ENCODE results near the gene ABHD2.

ABHD2 gene

DNA sequence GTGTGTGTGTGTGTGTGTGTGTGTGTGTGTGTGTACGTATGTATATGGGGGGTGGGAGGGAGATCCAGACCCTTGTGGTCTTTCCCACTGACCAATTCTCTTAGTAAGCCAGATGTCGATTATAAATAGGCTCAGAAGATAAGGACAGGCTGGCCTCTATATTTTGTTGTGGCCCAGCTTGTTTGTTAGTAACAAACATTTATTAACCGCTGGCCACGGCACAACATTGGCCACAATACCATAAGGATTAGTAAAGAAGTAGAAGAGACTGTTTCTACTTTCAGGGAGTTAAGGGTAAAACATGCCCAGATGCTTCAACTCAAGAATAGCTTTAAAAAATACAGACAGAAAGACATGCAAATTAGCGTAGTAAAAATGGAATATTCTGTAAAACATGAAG is 58.1 kb downstream of the ABHD2 start:
- Histone ChIP-seq H3K4me1 (ENCODE audit: control insufficient read depth, insufficient read depth, low read length) (peaks cover 3% of the 10 kb centered on the region), H3K27ac (ENCODE audit: extremely low read depth, low read depth, low read length) (no peak overlapping the region), H3K36me3 (ENCODE audit: control insufficient read depth in 2 of 2, insufficient read depth in 1 of 2, low read length in 2 of 2) (peaks cover 0 to under 1% of the 10 kb centered on the region in 2 experiments; a peak in 2 of 3 replicates), H3K4me3 (ENCODE audit: low read depth, low read length) (no peak overlapping the region), H3K9me3 (ENCODE audit: control insufficient read depth, insufficient read depth, low read depth, low read length) (no peaks in the 10 kb centered on the region)
- TF ChIP-seq ZNF626 (tag by site-specific recombination; IDR thresholded peaks at IDR 0.05) (no peak), KLF1 (tag by site-specific recombination; IDR thresholded peaks at IDR 0.05) (no peak), ZNF16 (tag by site-specific recombination; IDR thresholded peaks at IDR 0.05; ENCODE audit: low read depth) (no peak), ZNF266 (tag by site-specific recombination; IDR thresholded peaks at IDR 0.05; ENCODE audit: low read depth) (no peak), ZNF629 (tag by site-specific recombination; IDR thresholded peaks at IDR 0.05) (no peak), ZNF354C (tag by site-specific recombination; IDR thresholded peaks at IDR 0.05; ENCODE audit: borderline replicate concordance, low read depth) (no peak)
- TF ChIP-seq, protein P1, sequence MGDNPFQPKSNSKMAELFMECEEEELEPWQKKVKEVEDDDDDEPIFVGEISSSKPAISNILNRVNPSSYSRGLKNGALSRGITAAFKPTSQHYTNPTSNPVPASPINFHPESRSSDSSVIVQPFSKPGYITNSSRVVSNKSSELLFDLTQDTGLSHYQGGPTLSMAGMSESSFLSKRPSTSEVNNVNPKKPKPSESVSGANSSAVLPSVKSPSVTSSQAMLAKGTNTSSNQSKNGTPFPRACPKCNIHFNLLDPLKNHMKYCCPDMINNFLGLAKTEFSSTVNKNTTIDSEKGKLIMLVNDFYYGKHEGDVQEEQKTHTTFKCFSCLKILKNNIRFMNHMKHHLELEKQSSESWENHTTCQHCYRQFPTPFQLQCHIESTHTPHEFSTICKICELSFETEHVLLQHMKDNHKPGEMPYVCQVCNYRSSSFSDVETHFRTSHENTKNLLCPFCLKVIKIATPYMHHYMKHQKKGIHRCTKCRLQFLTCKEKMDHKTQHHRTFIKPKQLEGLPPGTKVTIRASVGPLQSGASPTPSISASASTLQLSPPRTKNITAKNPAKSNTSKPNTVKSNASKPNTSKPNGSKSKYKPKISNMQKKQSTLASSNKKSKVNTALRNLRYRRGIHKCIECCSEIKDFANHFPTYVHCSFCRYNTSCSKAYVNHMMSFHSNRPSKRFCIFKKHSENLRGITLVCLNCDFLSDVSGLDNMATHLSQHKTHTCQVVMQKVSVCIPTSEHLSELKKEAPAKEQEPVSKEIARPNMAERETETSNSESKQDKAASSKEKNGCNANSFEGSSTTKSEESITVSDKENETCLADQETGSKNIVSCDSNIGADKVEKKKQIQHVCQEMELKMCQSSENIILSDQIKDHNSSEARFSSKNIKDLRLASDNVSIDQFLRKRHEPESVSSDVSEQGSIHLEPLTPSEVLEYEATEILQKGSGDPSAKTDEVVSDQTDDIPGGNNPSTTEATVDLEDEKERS (tag by site-specific recombination; IDR thresholded peaks at IDR 0.05): no peak
- CTCF ChIA-PET: interaction anchor here (0.5 to 2.2 kb wide), 10 partner anchors 13 to 143 kb away, joined by 3 to 12 read pairs (median 3); no protein-coding TSS in a partner anchor
- POLR2A ChIA-PET: no interaction called here

DNA sequence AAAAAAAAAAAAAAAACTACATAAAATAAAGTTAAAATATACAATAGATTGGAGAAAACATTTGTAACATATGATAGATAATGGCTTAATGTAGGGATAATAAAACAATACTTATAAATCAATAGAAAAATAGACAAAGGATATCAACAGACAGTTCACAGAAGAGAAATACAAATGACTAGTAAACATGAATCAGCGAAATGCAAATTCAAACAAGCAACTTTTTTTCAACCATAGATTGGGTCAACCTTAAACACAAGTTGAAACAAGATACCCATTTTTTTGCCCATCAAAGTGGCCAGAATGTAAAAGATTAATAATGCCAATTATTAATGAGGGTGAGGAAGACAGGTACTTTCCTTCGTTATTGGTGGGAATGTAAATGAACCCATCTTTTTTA is 59.9 kb downstream of the ABHD2 start:
- no peak overlapping the region for H3K4me3 ChIP-seq (ENCODE audit: low read depth, low read length)
- H3K9me3 ChIP-seq (ENCODE audit: control insufficient read depth, insufficient read depth, low read depth, low read length): no peaks in the 10 kb centered on the region
- no peaks in the 10 kb centered on the region; the same call in 1 of the 2 replicates for H3K4me1 ChIP-seq (ENCODE audit: control insufficient read depth, insufficient read depth, low read length)
- POLR2A ChIA-PET: no interaction called here
- peaks cover 7 to 16% of the 10 kb centered on the region in 2 experiments for H3K36me3 ChIP-seq (ENCODE audit: control insufficient read depth in 2 of 2, insufficient read depth in 1 of 2, low read length in 2 of 2)
- CTCF ChIA-PET: interaction anchor here (0.6 kb wide), 1 partner anchor 19 kb away, joined by 3 read pairs; no protein-coding TSS in a partner anchor
- no peak overlapping the region for H3K27ac ChIP-seq (ENCODE audit: extremely low read depth, low read depth, low read length)
- TF ChIP-seq HOXA7 (CRISPR knock-in tag; IDR thresholded peaks at IDR 0.05; ENCODE audit: borderline replicate concordance) (no peak), ZNF701 (tag by site-specific recombination; IDR thresholded peaks at IDR 0.05) (no peak), SCRT2 (tag by site-specific recombination; IDR thresholded peaks at IDR 0.05) (no peak), WT1 (tag by site-specific recombination; IDR thresholded peaks at IDR 0.05) (no peak), HOXD13 (CRISPR knock-in tag; IDR thresholded peaks at IDR 0.05; ENCODE audit: borderline replicate concordance) (no peak), ZFP69B (tag by site-specific recombination; IDR thresholded peaks at IDR 0.05) (no peak), ZSCAN23 (tag by site-specific recombination; IDR thresholded peaks at IDR 0.05) (no peak)
- TF ChIP-seq, protein P2, sequence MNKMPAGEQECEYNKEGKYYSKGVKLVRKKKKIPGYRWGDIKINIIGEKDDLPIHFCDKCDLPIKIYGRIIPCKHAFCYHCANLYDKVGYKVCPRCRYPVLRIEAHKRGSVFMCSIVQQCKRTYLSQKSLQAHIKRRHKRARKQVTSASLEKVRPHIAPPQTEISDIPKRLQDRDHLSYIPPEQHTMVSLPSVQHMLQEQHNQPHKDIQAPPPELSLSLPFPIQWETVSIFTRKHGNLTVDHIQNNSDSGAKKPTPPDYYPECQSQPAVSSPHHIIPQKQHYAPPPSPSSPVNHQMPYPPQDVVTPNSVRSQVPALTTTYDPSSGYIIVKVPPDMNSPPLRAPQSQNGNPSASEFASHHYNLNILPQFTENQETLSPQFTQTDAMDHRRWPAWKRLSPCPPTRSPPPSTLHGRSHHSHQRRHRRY (tag by site-specific recombination; IDR thresholded peaks at IDR 0.05): no peak
- TF ChIP-seq, protein P3, sequence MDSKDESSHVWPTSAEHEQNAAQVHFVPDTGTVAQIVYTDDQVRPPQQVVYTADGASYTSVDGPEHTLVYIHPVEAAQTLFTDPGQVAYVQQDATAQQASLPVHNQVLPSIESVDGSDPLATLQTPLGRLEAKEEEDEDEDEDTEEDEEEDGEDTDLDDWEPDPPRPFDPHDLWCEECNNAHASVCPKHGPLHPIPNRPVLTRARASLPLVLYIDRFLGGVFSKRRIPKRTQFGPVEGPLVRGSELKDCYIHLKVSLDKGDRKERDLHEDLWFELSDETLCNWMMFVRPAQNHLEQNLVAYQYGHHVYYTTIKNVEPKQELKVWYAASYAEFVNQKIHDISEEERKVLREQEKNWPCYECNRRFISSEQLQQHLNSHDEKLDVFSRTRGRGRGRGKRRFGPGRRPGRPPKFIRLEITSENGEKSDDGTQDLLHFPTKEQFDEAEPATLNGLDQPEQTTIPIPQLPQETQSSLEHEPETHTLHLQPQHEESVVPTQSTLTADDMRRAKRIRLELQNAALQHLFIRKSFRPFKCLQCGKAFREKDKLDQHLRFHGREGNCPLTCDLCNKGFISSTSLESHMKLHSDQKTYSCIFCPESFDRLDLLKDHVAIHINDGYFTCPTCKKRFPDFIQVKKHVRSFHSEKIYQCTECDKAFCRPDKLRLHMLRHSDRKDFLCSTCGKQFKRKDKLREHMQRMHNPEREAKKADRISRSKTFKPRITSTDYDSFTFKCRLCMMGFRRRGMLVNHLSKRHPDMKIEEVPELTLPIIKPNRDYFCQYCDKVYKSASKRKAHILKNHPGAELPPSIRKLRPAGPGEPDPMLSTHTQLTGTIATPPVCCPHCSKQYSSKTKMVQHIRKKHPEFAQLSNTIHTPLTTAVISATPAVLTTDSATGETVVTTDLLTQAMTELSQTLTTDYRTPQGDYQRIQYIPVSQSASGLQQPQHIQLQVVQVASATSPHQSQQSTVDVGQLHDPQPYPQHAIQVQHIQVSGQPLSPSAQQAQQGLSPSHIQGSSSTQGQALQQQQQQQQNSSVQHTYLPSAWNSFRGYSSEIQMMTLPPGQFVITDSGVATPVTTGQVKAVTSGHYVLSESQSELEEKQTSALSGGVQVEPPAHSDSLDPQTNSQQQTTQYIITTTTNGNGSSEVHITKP (tag by site-specific recombination; IDR thresholded peaks at IDR 0.05): no peak

All from HEK293 (cell line).